SK-N-SH treated with all-trans-retinoic acid at 6 μM for 48 hours (cell line): ENCODE results near the gene STARD4.

ENCODE experiments used
- ATAC-seq: fragments of 200-7000 bp; cut with Tn5 transposase; 3 replicates; pipeline ENCODE4 v1.9.1; 2020; ENCODE audit warnings: mild to moderate bottlenecking, moderate library complexity
- ARNTL ChIP-seq: fragments of 450-650 bp; formaldehyde crosslinking; IDR thresholded peaks from 2 replicates; pipeline ENCODE4 v1.5.0; 2020; ENCODE audit warnings: low read depth, mild to moderate bottlenecking, moderate library complexity, borderline replicate concordance
- BACH2 ChIP-seq: fragments of 250-450 bp; sonication (Bioruptor Pico); IDR thresholded peaks from 2 replicates; pipeline ENCODE4 v1.9.0; 2021; ENCODE audit warnings: mild to moderate bottlenecking, borderline replicate concordance
- CREB5 ChIP-seq: fragments of 250-450 bp; sonication (Bioruptor Pico); IDR thresholded peaks from 2 replicates; pipeline ENCODE4 v1.5.1; 2020; ENCODE audit warnings: low read depth, mild to moderate bottlenecking, moderate library complexity
- CSDC2 ChIP-seq: fragments of 250-450 bp; sonication (Bioruptor Pico); IDR thresholded peaks from 2 replicates; pipeline ENCODE4 v1.5.0; 2020; ENCODE audit warnings: mild to moderate bottlenecking, moderate library complexity
- CSRNP3 ChIP-seq: fragments of 250-450 bp; sonication (Bioruptor Pico); IDR thresholded peaks from 2 replicates; pipeline ENCODE4 v1.5.1; 2021; ENCODE audit warnings: mild to moderate bottlenecking, moderate library complexity
- ESRRG ChIP-seq: fragments of 250-450 bp; sonication (Bioruptor Pico); IDR thresholded peaks from 2 replicates; pipeline ENCODE4 v1.6.1; 2021; ENCODE audit warnings: mild to moderate bottlenecking
- GLIS3 ChIP-seq: fragments of 250-450 bp; sonication (Bioruptor Pico); IDR thresholded peaks from 2 replicates; pipeline ENCODE4 v1.5.0; 2020; ENCODE audit warnings: mild to moderate bottlenecking, moderate library complexity
- ISL1 ChIP-seq: fragments of 250-450 bp; sonication (Bioruptor Pico); IDR thresholded peaks from 2 replicates; pipeline ENCODE4 v2.1.2; 2022; ENCODE audit warnings: mild to moderate bottlenecking, moderate library complexity
- OSR1 ChIP-seq: fragments of 250-450 bp; sonication (Bioruptor Pico); IDR thresholded peaks from 2 replicates; pipeline ENCODE4 v1.8.0; 2022; ENCODE audit warnings: moderate library complexity, mild to moderate bottlenecking, inconsistent platforms
- PATZ1 ChIP-seq: fragments of 250-450 bp; sonication (Bioruptor Pico); IDR thresholded peaks from 2 replicates; pipeline ENCODE4 v1.8.0; 2020; ENCODE audit warnings: mild to moderate bottlenecking, moderate library complexity, borderline replicate concordance
- POU6F1 ChIP-seq: fragments of 250-450 bp; sonication (Bioruptor Pico); IDR thresholded peaks from 2 replicates; pipeline ENCODE4 v1.8.0; 2021; ENCODE audit warnings: low read depth, mild to moderate bottlenecking, moderate library complexity, borderline replicate concordance
- PPARA ChIP-seq: fragments of 250-450 bp; sonication (Bioruptor Pico); IDR thresholded peaks from 2 replicates; pipeline ENCODE4 v1.5.0; 2020; ENCODE audit warnings: mild to moderate bottlenecking, borderline replicate concordance
- SNAI2 ChIP-seq: fragments of 250-450 bp; sonication (Bioruptor Pico); IDR thresholded peaks from 2 replicates; pipeline ENCODE4 v1.5.0; 2020; ENCODE audit warnings: mild to moderate bottlenecking, moderate library complexity
- TCF4 ChIP-seq: fragments of 250-450 bp; sonication (Bioruptor Pico); IDR thresholded peaks from 2 replicates; pipeline ENCODE4 v1.8.0; 2021; ENCODE audit warnings: mild to moderate bottlenecking, moderate library complexity, borderline replicate concordance
- TOX ChIP-seq: fragments of 250-450 bp; sonication (Bioruptor Pico); IDR thresholded peaks from 2 replicates; pipeline ENCODE4 v1.8.0; 2021; ENCODE audit warnings: mild to moderate bottlenecking, moderate library complexity, borderline replicate concordance
- TSHZ2 ChIP-seq: fragments of 250-450 bp; sonication (Bioruptor Pico); IDR thresholded peaks from 2 replicates; pipeline ENCODE4 v1.5.0; 2020; ENCODE audit warnings: mild to moderate bottlenecking, moderate library complexity
- ZC3H10 ChIP-seq: fragments of 250-450 bp; sonication (Bioruptor Pico); IDR thresholded peaks from 2 replicates; pipeline ENCODE4 v1.5.1; 2021; ENCODE audit warnings: mild to moderate bottlenecking, moderate library complexity
- ZFP3 ChIP-seq: fragments of 250-450 bp; sonication (Bioruptor Pico); IDR thresholded peaks from 2 replicates; pipeline ENCODE4 v1.5.0; 2020; ENCODE audit warnings: mild to moderate bottlenecking, moderate library complexity
- ZFP30 ChIP-seq: fragments of 450-650 bp; formaldehyde crosslinking; IDR thresholded peaks from 2 replicates; pipeline ENCODE4 v1.5.0; 2022; ENCODE audit warnings: mild to moderate bottlenecking, moderate library complexity
- ZNF70 ChIP-seq: fragments of 450-650 bp; formaldehyde crosslinking; IDR thresholded peaks from 2 replicates; pipeline ENCODE4 v1.5.0; 2020; ENCODE audit warnings: mild to moderate bottlenecking, moderate library complexity
- ZNF8 ChIP-seq: fragments of 450-650 bp; formaldehyde crosslinking; IDR thresholded peaks from 2 replicates; pipeline ENCODE4 v1.5.0; 2020; ENCODE audit warnings: mild to moderate bottlenecking, moderate library complexity

Gene STARD4

GRCh38 chr5:111486926-111487325, 25.4 kb downstream of the STARD4 start (continued):
- TF ChIP-seq CREB5 (CRISPR knock-in tag): peak; percentile 82; the same call in 1 of the 2 replicates
- TF ChIP-seq ESRRG (CRISPR knock-in tag): no peak
- no peak for TF ChIP-seq GLIS3 (CRISPR knock-in tag)

- ATAC-seq: no peak
- TF ChIP-seq TOX (CRISPR knock-in tag): no peak
- TF ChIP-seq OSR1 (CRISPR knock-in tag): no peak
- TF ChIP-seq CSDC2 (CRISPR knock-in tag): no peak
- TF ChIP-seq CSRNP3 (CRISPR knock-in tag): no peak
- no peak for TF ChIP-seq PPARA
- TF ChIP-seq ESRRG (CRISPR knock-in tag): no peak
- TF ChIP-seq TCF4 (CRISPR knock-in tag): no peak
- TF ChIP-seq PATZ1 (CRISPR knock-in tag): no peak
- TF ChIP-seq ZNF70 (CRISPR knock-in tag): no peak
- TF ChIP-seq ISL1 (CRISPR knock-in tag): no peak
- TF ChIP-seq ZC3H10 (CRISPR knock-in tag): no peak
- no peak for TF ChIP-seq ZFP30
- no peak for TF ChIP-seq CREB5 (CRISPR knock-in tag)
- no peak for TF ChIP-seq ZFP3
- no peak for TF ChIP-seq BACH2
- TF ChIP-seq GLIS3 (CRISPR knock-in tag): no peak
- no peak for TF ChIP-seq SNAI2 (CRISPR knock-in tag)
- TF ChIP-seq ARNTL (CRISPR knock-in tag): no peak
- no peak for TF ChIP-seq POU6F1 (CRISPR knock-in tag)
- TF ChIP-seq ZNF8: no peak
These were observed 26.3 kb downstream of the STARD4 start for GRCh38 chr5:111486055-111486454.

- TF ChIP-seq ZFP3 (no peak), BACH2 (no peak), OSR1 (CRISPR knock-in tag) (no peak), ZNF8 (no peak), CSRNP3 (CRISPR knock-in tag) (no peak), TCF4 (CRISPR knock-in tag) (no peak), PATZ1 (CRISPR knock-in tag) (no peak), ARNTL (CRISPR knock-in tag) (no peak), TSHZ2 (CRISPR knock-in tag) (no peak), ZNF70 (CRISPR knock-in tag) (no peak)
These were observed 32.0 kb downstream of the STARD4 start for GRCh38 chr5:111480346-111480745.

More at GRCh38 chr5:111480346-111480745, 32.0 kb downstream of the STARD4 start:
- ATAC-seq: no peak
